Measurements from ENCODE around the gene LPP.

DNA sequence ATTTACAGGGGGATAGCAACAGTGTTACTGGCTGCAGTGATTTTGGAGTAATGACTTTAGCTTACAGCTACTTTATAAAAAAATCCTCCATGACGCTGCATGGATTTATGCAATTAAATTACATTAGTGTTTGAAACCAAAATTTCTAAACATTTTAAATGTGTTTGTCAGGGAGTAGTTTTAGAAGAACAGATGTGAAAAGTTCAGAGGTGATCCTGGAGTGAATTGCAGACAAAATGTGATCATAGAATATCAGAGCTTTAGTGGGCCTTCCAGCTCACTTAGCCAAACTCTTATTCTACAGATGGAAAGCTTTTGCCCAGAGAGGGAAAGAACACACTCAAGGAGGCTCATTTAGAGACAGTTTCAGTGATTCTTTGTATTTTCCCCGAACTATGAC lies 376.3 kb downstream of the LPP start:
- TF ChIP-seq, protein P1, sequence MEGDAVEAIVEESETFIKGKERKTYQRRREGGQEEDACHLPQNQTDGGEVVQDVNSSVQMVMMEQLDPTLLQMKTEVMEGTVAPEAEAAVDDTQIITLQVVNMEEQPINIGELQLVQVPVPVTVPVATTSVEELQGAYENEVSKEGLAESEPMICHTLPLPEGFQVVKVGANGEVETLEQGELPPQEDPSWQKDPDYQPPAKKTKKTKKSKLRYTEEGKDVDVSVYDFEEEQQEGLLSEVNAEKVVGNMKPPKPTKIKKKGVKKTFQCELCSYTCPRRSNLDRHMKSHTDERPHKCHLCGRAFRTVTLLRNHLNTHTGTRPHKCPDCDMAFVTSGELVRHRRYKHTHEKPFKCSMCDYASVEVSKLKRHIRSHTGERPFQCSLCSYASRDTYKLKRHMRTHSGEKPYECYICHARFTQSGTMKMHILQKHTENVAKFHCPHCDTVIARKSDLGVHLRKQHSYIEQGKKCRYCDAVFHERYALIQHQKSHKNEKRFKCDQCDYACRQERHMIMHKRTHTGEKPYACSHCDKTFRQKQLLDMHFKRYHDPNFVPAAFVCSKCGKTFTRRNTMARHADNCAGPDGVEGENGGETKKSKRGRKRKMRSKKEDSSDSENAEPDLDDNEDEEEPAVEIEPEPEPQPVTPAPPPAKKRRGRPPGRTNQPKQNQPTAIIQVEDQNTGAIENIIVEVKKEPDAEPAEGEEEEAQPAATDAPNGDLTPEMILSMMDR (IDR thresholded peaks at IDR 0.05), result no peak
- no peak for TF ChIP-seq EZH2 (IDR thresholded peaks at IDR 0.05; ENCODE audit: borderline replicate concordance, insufficient read depth, low read depth, low read length, poor library complexity, severe bottlenecking)
